ENCODE data around the gene INSRR. TPM values are rescaled to one million over a fixed set of nuclear protein-coding genes. Genes with fewer than 3 reads are reported as not detected.

INSRR gene
- total and polyA plus RNA-seq, 2 of the 4 experiments (the other 2 are of a cell fraction): not detected

DNA sequence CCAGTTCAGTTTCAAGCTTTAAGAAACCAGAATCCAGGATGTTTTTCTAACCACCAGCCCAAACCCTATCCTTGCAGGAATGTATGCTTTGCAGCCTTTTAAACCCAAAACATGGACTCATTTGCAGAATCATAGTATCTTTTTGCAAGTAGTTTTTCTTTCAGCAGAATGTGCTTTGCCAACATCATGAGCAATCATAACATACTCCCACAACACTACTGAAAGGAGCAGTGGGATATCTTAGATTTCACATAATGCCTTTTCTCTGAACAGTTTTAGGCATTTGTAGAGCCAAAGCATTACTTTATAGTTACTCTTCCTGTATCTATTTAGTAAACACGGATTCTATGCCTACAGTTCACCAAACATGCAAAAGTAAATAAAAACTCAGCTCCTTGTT, 32.3 kb downstream of the INSRR start:
- no peak overlapping the region for H4K91ac ChIP-seq (ENCODE audit: insufficient read depth, low read depth, low read length)
- H3K9me1 ChIP-seq (ENCODE audit: insufficient read depth, low read length): no peaks in the 10 kb centered on the region
- no peaks in the 10 kb centered on the region for H3K9me3 ChIP-seq (ENCODE audit: control insufficient read depth, insufficient read depth, low read length)
- no peak overlapping the region for H3K56ac ChIP-seq (ENCODE audit: extremely low read depth, insufficient read depth, low read length)
- no peak overlapping the region for H3K9ac ChIP-seq (ENCODE audit: low read depth, low read length)
- no peaks in the 10 kb centered on the region for H3K79me1 ChIP-seq (ENCODE audit: low read depth in 1 of 2, low read length in 2 of 2)
- H4K8ac ChIP-seq (ENCODE audit: low read depth in 2 of 2, low read length in 2 of 2): no peak overlapping the region
- DNase-seq (peak; percentile 34), ATAC-seq (ENCODE audit: low read depth) (peak; percentile 42; the same call in 1 of the 2 replicates)
- TF ChIP-seq BHLHE40 (IDR thresholded peaks at IDR 0.05; ENCODE audit: low read depth, low read length) (no peak), RCOR1 (IDR thresholded peaks at IDR 0.05; ENCODE audit: insufficient replicate concordance, low read length) (no peak), MAZ (IDR thresholded peaks at IDR 0.05; ENCODE audit: borderline replicate concordance, low read depth, low read length) (no peak)
- TF ChIP-seq, protein P1, sequence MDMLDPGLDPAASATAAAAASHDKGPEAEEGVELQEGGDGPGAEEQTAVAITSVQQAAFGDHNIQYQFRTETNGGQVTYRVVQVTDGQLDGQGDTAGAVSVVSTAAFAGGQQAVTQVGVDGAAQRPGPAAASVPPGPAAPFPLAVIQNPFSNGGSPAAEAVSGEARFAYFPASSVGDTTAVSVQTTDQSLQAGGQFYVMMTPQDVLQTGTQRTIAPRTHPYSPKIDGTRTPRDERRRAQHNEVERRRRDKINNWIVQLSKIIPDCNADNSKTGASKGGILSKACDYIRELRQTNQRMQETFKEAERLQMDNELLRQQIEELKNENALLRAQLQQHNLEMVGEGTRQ (IDR thresholded peaks at IDR 0.05; ENCODE audit: low read depth, low read length): no peak
- H2AFZ ChIP-seq (replicated peaks; ENCODE audit: low read length, poor library complexity): no peak overlapping the region
- no peak overlapping the region for H4K5ac ChIP-seq (ENCODE audit: low read depth, low read length)
- ChIA-PET CTCF (no interaction called here), POLR2A (ENCODE audit: unreplicated experiment) (interaction anchor here (0.6 kb wide), 1 partner anchor 17 kb away, joined by 6 read pairs; no protein-coding TSS in a partner anchor)
- dilution Hi-C loops (cut with HindIII; ENCODE audit: low sequenced_read_pairs, unreplicated experiment): no loop called here
- H2BK20ac ChIP-seq (ENCODE audit: low read depth, low read length): no peak overlapping the region
- no peak overlapping the region for H2AK5ac ChIP-seq (ENCODE audit: low read depth, low read length)
- no peaks in the 10 kb centered on the region for H3K4me1 ChIP-seq (ENCODE audit: control insufficient read depth, insufficient read depth, low read length)
- no CpG with 5 or more reads among the region's 1 CpG for WGBS, 2 experiments (ENCODE audit: extremely low coverage in 2 of 2, insufficient read length in 1 of 2)
- H3K14ac ChIP-seq (replicated peaks; ENCODE audit: low read depth, low read length): no peak overlapping the region
- no peak overlapping the region for H3K18ac ChIP-seq (ENCODE audit: low read depth, low read length)
- H3K36me3 ChIP-seq (ENCODE audit: control insufficient read depth, insufficient read depth, low read length): no peaks in the 10 kb centered on the region
- no peak overlapping the region for H2BK120ac ChIP-seq (ENCODE audit: low read depth, low read length)
- H2AK9ac ChIP-seq (replicated peaks; ENCODE audit: low read depth, low read length, poor library complexity): no peak overlapping the region
- no TSS peak for BruUV-seq (replicated peaks)
- no peak overlapping the region for H3K23ac ChIP-seq (ENCODE audit: low read depth, low read length)
- no peak overlapping the region for H3K27ac ChIP-seq (ENCODE audit: insufficient read depth, low read length)
- H3K4me2 ChIP-seq (ENCODE audit: low read depth, low read length): no peak overlapping the region
- H2BK5ac ChIP-seq (ENCODE audit: low read depth, low read length, poor library complexity, severe bottlenecking): no peak overlapping the region
- peaks cover 58% of the 10 kb centered on the region for H3K27me3 ChIP-seq (ENCODE audit: control insufficient read depth, insufficient read depth, low read length)
- no peaks in the 10 kb centered on the region for H4K20me1 ChIP-seq (ENCODE audit: insufficient read depth, low read length)
- no peak overlapping the region for H3K4me3 ChIP-seq (ENCODE audit: insufficient read depth, low read depth, low read length)
- in situ Hi-C loops (cut with MboI; ENCODE audit: low sequenced_read_pairs): no loop called here
- no peak overlapping the region for H2BK15ac ChIP-seq (ENCODE audit: low read depth, low read length)
- H3K4ac ChIP-seq (ENCODE audit: low read depth, low read length): no peak overlapping the region
- intact Hi-C loops (cut with micrococcal nuclease): no loop called here

Data from IMR-90 (cell line).